Effector CD8-positive, alpha-beta T cell (primary cell): Measurements from ENCODE around the gene INO80.
A peak's percentile ranks its signal among the peaks of the same experiment; 100 is the strongest.
"Not testable (repeated sequence)": the region's sequence is repeated elsewhere in the genome, so short reads cannot be mapped to it uniquely, and the experiment has no call there.

Source experiments
- DNase-seq: peaks from one replicate; lab custom pipeline; 2025; lab: John Stamatoyannopoulos, UW
- total RNA-seq, 4 experiments: gene quantifications; one replicate each; lab custom pipeline; 2026; lab: John Stamatoyannopoulos, UW

The INO80 gene, protein sequence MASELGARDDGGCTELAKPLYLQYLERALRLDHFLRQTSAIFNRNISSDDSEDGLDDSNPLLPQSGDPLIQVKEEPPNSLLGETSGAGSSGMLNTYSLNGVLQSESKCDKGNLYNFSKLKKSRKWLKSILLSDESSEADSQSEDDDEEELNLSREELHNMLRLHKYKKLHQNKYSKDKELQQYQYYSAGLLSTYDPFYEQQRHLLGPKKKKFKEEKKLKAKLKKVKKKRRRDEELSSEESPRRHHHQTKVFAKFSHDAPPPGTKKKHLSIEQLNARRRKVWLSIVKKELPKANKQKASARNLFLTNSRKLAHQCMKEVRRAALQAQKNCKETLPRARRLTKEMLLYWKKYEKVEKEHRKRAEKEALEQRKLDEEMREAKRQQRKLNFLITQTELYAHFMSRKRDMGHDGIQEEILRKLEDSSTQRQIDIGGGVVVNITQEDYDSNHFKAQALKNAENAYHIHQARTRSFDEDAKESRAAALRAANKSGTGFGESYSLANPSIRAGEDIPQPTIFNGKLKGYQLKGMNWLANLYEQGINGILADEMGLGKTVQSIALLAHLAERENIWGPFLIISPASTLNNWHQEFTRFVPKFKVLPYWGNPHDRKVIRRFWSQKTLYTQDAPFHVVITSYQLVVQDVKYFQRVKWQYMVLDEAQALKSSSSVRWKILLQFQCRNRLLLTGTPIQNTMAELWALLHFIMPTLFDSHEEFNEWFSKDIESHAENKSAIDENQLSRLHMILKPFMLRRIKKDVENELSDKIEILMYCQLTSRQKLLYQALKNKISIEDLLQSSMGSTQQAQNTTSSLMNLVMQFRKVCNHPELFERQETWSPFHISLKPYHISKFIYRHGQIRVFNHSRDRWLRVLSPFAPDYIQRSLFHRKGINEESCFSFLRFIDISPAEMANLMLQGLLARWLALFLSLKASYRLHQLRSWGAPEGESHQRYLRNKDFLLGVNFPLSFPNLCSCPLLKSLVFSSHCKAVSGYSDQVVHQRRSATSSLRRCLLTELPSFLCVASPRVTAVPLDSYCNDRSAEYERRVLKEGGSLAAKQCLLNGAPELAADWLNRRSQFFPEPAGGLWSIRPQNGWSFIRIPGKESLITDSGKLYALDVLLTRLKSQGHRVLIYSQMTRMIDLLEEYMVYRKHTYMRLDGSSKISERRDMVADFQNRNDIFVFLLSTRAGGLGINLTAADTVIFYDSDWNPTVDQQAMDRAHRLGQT (N-terminal part only)
- total RNA-seq, result 118 to 149 (median 134) reads per million in 4 experiments

DNA sequence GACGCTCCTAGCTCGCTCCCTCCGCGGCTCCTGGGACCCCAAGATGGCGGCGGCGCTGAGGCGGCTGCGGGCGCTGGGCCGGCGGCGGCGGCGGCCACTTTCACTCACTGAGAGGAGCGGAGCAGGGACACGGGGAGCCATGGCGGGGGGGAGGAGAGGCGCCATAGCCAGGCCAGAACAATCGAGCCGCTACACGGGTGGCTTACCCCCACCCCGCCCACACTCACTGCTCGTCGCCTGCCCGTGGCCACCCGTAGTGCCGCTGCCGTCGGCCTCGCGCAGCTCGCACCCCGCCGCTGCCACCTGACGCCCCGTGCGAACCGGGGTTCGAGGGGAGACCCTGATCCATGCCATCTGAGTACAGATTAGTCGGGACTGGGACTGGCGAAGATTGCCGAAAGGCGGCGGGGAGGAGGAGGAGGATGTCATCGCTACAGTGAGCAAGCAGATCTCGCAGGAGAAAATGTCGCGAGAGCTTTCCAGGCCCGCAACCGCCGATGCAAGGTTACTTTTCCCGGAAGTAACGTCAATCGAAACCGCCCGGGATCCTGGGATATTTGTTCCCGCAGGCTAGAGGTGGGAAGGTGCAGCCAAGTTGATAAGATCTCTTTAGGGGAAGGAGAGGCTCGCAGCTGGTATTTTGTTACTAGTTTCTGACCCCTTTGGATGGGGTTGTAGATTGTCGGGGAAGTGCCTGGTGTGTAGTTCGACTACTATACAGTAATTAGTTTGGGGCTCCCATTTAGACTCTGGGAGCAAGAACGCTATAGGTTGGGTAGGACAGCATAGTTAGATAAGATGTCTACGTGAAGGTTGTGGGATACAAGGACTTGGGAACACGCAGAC lies at the start of gene INO80:
Gene INO80 (minus strand): TSS at position 165 of the 846 bp plus-strand sequence. CDS start 19,970 bp downstream, outside the sequence.
- DNase-seq, result peak; percentile 91

DNA sequence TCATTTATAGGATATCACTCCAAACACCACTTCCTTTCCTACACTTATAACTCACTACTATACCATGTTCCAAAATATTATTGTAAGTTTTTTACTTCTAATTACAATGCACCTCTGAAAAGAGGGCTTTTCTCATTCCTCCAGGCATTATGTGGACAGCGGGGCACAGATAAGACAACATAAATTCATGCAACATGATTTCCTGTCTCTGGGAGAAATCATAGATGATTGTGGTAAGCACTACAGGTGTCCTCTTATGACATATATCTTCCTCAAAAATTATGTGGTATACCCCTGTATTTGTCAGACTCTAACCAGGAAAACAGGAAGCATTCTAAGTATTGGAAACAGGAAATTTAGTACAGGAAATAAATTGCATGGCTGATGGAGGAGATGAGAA lies 45.7 kb upstream of the INO80 start:
- no peak for DNase-seq

DNA sequence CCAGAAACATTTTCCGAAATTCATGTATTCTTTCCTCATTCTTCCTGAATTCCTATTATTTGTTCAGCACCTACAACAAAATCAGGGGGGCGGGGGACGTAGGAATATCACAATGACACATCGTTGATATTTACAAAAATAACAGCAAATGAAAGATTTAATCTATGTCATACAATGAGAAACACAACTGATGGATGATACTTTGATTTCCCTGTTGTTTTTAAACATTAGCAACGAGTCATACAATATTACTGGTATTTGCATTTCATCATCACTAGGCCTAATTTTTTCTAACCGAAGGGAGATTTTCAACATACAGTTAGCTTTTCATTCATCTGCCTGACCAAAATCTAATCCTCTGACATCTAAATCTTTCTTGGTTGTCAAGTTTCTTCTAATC lies 45.3 kb upstream of the INO80 start:
- DNase-seq, result no peak

DNA sequence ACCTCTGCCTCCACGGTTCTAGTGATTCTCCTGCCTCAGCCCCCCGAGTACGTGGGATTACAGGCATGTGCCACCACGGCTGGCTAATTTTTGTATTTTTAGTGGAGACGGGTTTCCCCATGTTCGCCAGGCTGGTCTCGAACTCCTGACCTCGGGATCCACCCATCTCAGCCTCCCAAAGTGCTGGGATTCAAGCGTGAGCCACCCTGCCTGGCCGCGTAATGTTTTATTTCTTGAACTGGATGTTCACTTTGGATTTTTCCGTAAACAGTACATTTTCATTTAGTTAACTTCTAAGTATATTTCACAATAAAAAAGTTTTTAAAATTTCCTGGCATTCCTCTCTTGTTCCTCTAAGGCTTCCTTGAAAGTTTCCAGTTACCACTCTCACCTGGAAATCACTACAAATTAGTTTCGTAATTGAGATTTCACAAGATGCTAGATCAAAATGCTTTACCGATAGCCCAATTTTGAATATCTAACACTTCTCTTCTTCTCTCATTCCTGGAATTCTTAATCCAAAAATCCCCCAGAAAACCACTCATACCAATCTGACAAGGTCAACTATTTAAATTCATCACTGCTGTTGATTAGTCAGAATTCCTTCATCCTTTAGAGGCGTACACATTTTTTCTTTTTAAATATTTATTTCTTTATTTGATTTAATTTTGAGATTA lies 44.7 kb upstream of the INO80 start:
- no peak for DNase-seq

DNA sequence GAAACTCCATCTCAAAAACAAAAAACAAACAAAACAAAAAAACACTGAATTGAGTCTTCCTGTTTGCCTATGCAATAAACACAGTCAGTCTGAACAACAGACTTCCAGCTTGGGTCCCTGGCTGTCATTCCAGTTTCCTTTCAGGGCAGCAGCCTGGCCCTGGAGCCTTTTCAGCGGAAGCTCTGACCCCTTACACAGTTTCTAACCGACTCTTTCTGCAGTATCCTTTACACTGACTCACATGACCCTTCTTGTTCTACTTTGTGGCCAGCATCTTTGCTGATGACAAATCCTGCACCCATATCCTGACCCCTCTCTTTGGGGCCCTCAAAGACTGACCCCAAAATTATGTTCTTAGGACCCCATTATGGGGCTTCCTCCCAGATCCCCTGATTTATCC lies 38.3 kb upstream of the INO80 start:
- no peak for DNase-seq

DNA sequence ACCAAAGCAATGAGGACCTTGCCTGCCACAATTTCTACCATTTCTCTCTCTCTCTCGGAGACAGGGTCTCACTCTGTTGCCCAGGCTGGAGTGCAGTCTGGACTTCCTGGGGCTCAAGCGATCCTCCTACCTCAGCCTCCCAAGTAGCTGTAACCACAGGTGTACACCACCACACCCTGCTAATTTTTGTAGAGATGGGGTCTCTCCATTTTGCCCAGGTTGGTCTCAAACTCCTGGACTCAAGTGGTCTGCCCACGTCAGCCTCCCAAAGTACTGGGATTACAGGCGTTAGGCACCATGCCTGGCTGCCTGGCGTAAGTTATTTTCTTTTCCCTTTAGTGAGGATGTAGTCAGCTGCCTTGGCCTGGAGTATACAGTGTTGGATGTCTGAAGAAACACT lies 37.7 kb upstream of the INO80 start:
- DNase-seq, result no peak

DNA sequence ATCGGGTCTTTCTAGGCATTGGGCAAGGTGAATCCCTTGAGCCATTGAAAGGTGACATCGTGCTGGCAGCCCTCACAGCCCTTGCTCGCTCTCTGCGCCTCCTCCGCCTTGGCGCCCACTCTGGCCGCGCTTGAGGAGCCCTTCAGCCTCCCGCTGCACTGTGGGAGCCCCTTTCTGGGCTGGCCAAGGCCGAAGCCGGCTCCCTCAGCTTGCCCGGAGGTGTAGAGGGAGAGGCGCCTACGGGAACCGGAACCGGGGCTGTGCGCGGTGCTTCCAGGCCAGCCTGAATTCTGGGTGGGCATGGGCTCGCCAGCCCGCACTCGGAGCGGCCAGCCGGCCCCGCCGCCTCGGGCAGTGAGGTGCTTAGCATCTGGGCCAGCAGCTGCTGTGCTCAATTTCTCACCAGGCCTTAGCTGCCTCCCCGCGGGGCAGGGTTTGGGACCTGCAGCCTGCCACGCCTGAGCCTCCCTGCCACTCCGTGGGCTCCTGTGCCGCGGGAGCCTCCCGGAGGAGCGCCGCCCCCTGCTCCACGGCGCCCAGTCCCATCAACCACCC lies 35.4 kb upstream of the INO80 start:
- DNase-seq, result no peak

DNA sequence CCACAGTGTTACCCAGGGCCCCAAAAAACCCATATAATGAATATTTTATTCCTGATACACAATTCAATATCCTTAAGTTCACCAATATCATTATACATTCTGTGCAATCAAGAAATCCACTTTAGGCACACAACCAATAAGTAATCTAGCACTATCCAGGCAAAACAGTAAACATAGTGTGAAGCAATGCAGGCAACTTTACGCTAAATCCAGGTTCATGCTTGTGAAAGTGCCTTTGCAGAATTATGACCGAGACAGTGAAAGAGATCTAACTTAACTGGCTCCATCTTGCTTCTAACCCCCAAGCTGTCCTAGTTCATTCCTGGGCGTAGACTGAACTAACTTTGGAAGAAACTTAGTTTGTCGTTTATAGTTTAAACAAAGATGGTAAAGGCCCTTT lies 34.2 kb upstream of the INO80 start:
- no peak for DNase-seq

DNA sequence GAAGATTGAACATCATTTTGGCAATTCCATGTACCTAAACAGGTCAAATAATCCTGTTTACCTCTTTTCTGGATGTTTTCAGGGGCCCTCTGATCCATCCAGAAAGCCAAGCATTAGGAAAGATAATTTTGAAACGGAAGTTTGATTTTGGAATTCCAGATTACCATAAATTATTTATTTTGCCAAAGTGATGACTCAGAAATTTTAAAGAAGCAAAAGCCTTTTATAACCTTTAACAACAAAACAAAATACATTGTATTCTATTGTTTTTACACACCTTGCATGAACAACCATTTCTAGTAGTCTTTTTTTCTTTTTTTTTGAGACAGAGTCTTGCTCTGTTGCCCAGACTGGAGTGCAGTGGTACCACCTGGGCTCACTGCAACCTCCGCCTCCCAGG lies 32.0 kb upstream of the INO80 start:
- no peak for DNase-seq

DNA sequence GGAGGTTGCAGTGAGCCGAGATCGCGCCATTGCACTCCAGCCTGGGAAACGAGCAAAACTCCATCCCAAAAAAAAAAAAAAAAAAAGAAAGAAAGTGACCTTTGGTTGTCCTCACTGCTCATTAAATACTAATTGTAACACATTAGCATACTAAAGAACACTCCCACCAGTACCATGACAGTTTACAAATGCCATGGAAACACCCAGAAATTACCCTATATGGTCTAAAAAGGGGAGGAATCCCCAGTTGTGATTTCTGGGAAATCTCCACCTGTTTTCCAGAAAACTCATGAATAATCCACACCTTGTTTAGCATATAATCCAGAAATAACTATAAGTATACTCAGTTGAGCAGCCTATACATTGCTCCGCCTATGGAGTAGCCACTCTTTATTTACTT lies 23.5 kb upstream of the INO80 start:
- DNase-seq, result no peak

DNA sequence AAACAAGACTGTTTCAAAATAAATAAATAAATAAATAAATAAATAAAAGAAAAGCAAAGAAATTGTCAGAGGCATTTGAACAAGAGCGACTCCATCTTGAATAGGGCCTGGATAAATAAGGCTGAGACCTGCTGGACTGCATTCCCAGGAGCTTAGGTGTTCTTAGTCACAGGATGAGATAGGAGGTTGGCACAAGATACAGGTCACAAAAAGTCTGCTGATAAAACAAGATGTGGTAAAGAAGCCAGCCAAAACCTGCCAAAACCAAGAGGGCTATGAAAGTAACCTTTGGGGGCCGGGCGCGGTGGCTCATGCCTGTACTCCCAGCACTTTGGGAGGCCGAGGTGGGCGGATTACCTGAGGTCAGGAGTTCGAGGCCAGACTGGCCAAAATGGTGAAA lies 23.0 kb upstream of the INO80 start:
- DNase-seq, result not testable (repeated sequence)

DNA sequence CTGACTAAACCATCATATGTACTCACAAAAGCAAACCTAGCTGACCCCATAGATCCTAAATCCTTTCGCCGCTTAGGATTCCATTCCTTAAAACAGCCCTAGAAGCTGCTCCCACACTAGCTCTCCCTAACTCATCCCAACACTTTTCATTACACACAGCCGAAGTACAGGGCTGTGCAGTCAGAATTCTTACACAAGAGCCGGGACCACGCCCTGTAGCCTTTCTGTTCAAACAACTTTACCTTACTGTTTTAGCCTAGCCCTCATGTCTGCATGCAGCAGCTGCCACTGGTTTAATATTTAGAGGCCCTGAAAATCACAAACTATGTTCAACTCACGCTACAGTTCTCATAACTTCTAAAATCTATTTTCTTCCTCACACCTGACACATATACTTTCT lies 19.5 kb upstream of the INO80 start:
- DNase-seq, result not testable (repeated sequence)

DNA sequence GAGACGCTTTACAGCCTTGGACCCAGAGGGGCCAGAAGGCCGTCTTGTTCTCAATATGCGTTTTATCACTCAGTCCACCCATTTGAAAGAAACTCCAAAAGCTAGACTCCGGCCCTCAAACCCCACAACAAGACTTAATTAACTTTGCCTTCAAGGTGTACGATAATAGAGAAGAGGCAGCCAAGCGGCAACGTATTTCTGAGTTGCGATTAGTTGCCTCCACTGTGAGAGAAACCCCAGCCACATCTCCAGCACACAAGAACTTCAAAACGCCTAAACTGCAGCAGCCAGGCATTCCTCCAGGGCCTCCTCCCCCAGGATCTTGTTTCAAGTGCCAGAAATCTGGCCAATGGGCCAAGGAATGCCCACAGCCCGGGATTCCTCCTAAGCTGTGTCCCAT lies 17.4 kb upstream of the INO80 start:
- DNase-seq, result no peak

DNA sequence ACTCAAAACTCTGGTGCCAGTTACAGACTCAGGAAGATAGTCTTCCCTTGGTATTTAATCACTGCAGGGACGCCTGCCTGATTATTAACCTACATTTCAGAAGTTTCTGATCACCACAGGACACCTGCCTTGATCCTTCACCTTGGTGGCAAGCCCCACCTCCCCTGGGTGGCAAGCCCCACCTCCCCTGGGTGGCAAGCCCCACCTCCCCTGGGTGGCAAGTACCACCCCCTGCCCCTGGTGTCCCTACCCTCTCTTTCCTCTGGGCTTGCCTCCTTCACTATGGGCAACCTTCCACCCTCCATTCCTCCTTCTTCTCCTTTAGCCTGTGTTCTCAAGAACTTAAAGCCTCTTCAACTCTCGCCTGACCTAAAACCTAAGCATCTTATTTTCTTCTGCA lies 16.0 kb upstream of the INO80 start:
- not testable (repeated sequence) for DNase-seq

DNA sequence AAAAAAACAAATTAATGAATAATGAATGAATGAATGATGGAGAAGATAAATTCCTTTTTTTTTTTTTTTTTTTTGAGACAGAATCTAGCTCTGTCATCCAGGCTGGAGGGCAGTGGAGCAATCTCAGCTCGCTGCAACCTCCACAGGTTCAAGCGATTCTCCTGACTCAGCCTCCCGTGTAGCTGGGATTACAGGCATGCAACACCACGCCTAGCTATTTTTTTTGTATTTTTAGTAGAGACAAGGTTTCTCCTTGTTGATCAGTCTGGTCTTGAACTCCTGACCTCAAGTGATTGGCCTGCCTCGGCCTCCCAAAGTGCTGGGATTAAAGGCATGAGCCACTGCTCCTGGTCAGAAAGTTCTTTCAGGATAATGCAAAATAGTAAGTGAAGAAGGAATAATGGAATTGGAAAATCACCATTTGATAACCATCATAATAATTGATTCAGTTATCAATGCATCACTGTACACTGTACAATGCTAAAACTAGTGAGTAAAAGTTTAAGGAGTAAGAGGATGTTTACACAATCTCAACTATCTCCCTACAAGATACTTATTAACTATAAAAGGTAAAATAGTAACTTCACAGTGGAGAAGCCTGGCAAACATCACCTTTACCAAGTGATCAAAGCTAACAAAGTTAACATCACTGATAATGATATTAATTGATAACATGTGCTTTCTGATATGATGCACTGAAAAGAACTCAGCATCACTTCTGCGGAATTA lies 12.3 kb upstream of the INO80 start:
- no peak for DNase-seq

DNA sequence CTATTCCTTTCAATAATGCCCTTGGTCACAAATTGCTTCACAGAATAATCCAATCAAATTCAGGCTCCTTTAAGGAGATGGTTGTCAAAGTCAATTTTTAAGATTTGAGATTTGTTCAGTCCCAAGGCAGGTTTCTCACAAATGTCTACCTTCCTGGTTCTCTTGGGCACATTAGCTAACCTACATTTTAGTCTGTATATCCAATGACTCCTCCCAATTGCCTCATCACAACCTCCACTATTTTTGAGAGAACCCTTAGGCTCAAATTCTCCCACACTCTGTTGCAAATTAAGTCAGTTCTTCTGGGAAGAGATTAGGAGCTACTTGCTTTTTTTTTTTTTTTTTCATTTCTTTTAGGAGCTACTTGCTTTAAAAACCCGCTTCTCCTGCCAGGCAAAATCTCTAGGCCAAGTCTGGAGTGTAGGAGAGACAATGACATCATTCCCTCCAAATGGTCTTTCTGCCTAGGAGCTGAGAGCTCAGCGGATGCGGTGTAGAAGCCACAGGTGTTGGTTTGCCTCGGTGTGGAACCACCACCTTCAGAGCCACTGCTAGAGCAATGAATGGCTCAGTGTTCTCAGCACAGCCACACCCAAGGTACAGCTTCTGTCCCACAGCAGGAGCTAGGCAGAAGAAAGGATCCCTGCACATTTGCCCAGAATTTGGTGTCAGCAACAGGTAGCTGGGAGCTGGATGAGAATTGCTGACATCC lies 10.0 kb upstream of the INO80 start:
- no peak for DNase-seq

DNA sequence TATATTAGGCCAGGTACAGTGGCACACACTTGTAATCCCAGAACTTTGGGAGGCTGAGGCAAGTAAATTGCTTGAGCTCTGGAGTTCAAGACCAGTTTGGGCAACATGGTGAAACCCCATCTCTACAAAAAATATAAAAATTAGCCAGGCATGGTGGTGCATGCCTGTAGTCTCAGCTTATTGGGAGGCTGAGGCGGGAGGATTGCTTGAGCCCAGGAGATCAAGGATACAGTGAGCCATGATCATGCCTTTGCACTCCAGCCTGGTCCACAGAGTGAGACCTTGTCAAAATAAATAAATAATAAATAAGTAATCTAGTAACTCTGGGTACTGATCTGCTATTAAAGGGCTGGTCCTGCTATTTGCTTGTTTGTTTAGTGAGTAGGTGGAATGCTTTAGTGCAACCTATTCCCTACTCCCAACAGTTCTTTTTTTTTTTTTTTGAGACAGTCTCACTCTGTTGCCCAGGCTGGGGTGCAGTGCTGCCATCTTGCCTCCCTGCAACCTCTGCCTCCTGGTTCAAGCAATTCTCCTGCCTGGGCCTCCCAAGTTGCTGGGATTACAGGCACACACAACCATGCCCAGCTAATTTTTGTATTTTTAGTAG lies 9.1 kb upstream of the INO80 start:
- DNase-seq, result no peak

DNA sequence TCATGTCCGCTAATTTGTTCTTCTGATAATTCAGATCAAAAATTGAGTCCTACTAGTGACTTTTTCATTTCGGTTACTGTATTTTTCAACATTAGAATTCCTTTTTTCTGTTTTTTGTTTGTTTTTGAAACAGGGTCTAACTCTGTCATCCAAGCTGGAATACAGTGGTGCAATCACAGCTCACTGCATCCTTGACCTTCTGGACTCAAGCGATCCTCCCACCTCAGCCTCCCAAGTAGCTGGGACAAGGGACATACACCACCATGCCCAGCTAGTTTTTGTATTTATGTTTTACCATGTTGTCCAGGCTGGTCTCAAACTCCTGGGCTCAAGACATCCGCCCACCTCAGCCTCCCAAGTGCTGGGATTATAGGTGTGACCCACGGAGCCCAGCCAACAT lies 8.0 kb upstream of the INO80 start:
- DNase-seq, result no peak

DNA sequence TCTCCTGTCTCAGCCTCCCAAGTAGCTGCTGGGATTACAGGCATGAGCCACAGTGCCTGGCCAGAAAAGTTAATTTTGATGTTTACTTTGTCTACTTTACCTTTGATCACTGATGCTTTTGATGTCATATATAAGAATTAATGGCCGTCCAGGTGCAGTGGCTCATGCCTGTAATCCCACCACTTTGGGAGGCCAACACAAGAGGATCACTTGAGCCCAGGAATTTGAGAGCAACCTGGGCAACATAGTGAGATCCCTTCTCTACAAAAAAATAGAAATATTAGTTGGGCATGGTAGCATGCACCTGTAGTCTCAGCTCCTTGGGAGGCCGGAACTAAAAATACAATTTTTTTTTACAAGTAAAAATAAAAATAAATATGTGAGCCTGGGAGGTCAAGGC lies 6.8 kb upstream of the INO80 start:
- DNase-seq, result no peak
